Neural progenitor cell (in vitro differentiated cells): Measurements from ENCODE around the gene ZDHHC1. TPM values are rescaled to one million over a fixed set of nuclear protein-coding genes. Genes with fewer than 3 reads are reported as not detected.

Source experiments
- DNase-seq: peaks from one replicate; pipeline ENCODE4 v3.0.0-alpha.2; 2016; ENCODE audit warnings: low spot score
- H2AFZ ChIP-seq: fragments of 200-600 bp; sonication (generic); replicated peaks from 2 replicates; pipeline ENCODE4 v1.6.1; 2016; ENCODE audit warnings: antibody characterized with exemption
- H3F3A ChIP-seq: fragments of 200-600 bp; sonication (generic); 2 replicates; pipeline ENCODE4 v1.6.1; 2016; ENCODE audit warnings: antibody characterized with exemption, low read depth
- H3K27ac ChIP-seq: fragments of 200-600 bp; sonication (generic); 2 replicates; pipeline ENCODE4 v1.5.1; 2016; ENCODE audit warnings: mild to moderate bottlenecking
- H3K27me3 ChIP-seq: fragments of 200-600 bp; sonication (generic); 2 replicates; pipeline ENCODE4 v1.6.1; 2016; ENCODE audit warnings: mild to moderate bottlenecking, moderate library complexity
- H3K36me3 ChIP-seq: fragments of 200-600 bp; sonication (generic); 2 replicates; pipeline ENCODE4 v1.5.1; 2016
- H3K4me1 ChIP-seq: fragments of 200-600 bp; sonication (generic); 2 replicates; pipeline ENCODE4 v1.6.1; 2016; ENCODE audit warnings: mixed run types
- H3K4me2 ChIP-seq: fragments of 200-600 bp; sonication (generic); 2 replicates; pipeline ENCODE4 v1.6.1; 2016
- H3K4me3 ChIP-seq: fragments of 200-600 bp; sonication (generic); 2 replicates; pipeline ENCODE4 v1.5.1; 2016
- H3K79me2 ChIP-seq: fragments of 200-600 bp; sonication (generic); 2 replicates; pipeline ENCODE4 v1.6.1; 2016; ENCODE audit warnings: low read depth
- H3K9ac ChIP-seq: fragments of 200-600 bp; sonication (generic); 2 replicates; pipeline ENCODE4 v1.6.1; 2016
- H3K9me3 ChIP-seq: fragments of 200-600 bp; sonication (generic); 2 replicates; pipeline ENCODE4 v1.5.1; 2016; ENCODE audit warnings: low read depth
- H4K20me1 ChIP-seq: fragments of 200-600 bp; sonication (generic); 2 replicates; pipeline ENCODE4 v1.6.1; 2016; ENCODE audit warnings: low read depth
- H3K27ac Mint-ChIP-seq: 3 replicates; pipeline ENCODE4 v1.8.0; 2021; ENCODE audit warnings: mixed read lengths
- H3K27me3 Mint-ChIP-seq: 2 replicates; pipeline ENCODE4 v1.8.0; 2022; ENCODE audit warnings: low read depth, mild to moderate bottlenecking, inconsistent platforms, moderate library complexity, mixed read lengths; ENCODE audit not compliant: insufficient read depth
- H3K36me3 Mint-ChIP-seq: 3 replicates; pipeline ENCODE4 v1.8.0; 2021; ENCODE audit warnings: mixed read lengths
- H3K4me1 Mint-ChIP-seq: 3 replicates; pipeline ENCODE4 v1.8.0; 2021; ENCODE audit warnings: mixed read lengths
- H3K4me3 Mint-ChIP-seq: 3 replicates; pipeline ENCODE4 v1.8.0; 2021; ENCODE audit warnings: mild to moderate bottlenecking, moderate library complexity, mixed read lengths
- H3K9me3 Mint-ChIP-seq: 3 replicates; pipeline ENCODE4 v1.8.0; 2020; ENCODE audit warnings: mixed read lengths
- CTCF ChIP-seq: fragments of 200-600 bp; sonication (generic); IDR thresholded peaks from 2 replicates; pipeline ENCODE4 v1.5.1; 2017; ENCODE audit warnings: antibody characterized with exemption, mild to moderate bottlenecking
- EZH2 ChIP-seq: fragments of 200-600 bp; sonication (generic); IDR thresholded peaks from 2 replicates; pipeline ENCODE4 v1.6.1; 2017; ENCODE audit warnings: antibody characterized with exemption, mild to moderate bottlenecking, moderate library complexity
- EZH2phosphoT487 ChIP-seq: fragments of 200-600 bp; sonication (generic); IDR thresholded peaks from 2 replicates; pipeline ENCODE4 v1.6.1; 2017; ENCODE audit warnings: antibody characterized with exemption
- total RNA-seq: library from RNA; depleted of rRNA; stranded (reverse); fragments of >200 nt; gene quantifications from 2 replicates; pipeline ENCODE4 v1.2.3, GENCODE V29; 2015; ENCODE audit warnings: low replicate concordance

Gene ZDHHC1
- total RNA-seq, 1 donor from 2014 or later, result 1.5 TPM

GRCh38 chr16:67426950-67427349 is 10.7 kb upstream of the ZDHHC1 start:
- Histone ChIP-seq H3K27ac (no peak overlapping the region), H3K9ac (no peak overlapping the region), H4K20me1 (no peaks in the 10 kb centered on the region), H2AFZ (no peak overlapping the region), H3K9me3 (no peaks in the 10 kb centered on the region), H3K4me3 (no peak overlapping the region), H3K79me2 (no peaks in the 10 kb centered on the region), H3K27me3 (peaks cover 38% of the 10 kb centered on the region), H3K4me1 (peaks cover 33% of the 10 kb centered on the region), H3K36me3 (no peaks in the 10 kb centered on the region), H3F3A (peaks cover 12% of the 10 kb centered on the region), H3K4me2 (no peak overlapping the region)
- Mint-ChIP-seq H3K27ac (no peak overlapping the region), H3K27me3 (peaks cover 34% of the 10 kb centered on the region), H3K9me3 (no peaks in the 10 kb centered on the region), H3K4me1 (peaks cover 42% of the 10 kb centered on the region), H3K4me3 (no peak overlapping the region), H3K36me3 (no peaks in the 10 kb centered on the region)
- TF ChIP-seq EZH2 (no peak), EZH2phosphoT487 (no peak), CTCF (no peak)
- no peak for DNase-seq

- Histone ChIP-seq H3K4me1 (peaks cover 26% of the 10 kb centered on the region), H2AFZ (no peak overlapping the region), H3K27ac (no peak overlapping the region), H3K4me2 (no peak overlapping the region), H3K27me3 (peaks cover 29% of the 10 kb centered on the region), H3K4me3 (no peak overlapping the region), H3K36me3 (no peaks in the 10 kb centered on the region), H3K9me3 (no peaks in the 10 kb centered on the region), H4K20me1 (no peaks in the 10 kb centered on the region), H3F3A (peaks cover 5% of the 10 kb centered on the region), H3K79me2 (no peaks in the 10 kb centered on the region), H3K9ac (no peak overlapping the region)
- no peak overlapping the region for H3K4me3 Mint-ChIP-seq
- DNase-seq, result no peak
- no peak overlapping the region for H3K27ac Mint-ChIP-seq
- H3K9me3 Mint-ChIP-seq, result no peaks in the 10 kb centered on the region
- no peak for TF ChIP-seq EZH2
- TF ChIP-seq CTCF, result no peak
- TF ChIP-seq EZH2phosphoT487, result no peak
- no peaks in the 10 kb centered on the region for H3K36me3 Mint-ChIP-seq
- peaks cover 40% of the 10 kb centered on the region for H3K4me1 Mint-ChIP-seq
- peaks cover 29% of the 10 kb centered on the region for H3K27me3 Mint-ChIP-seq
These were observed 9.7 kb upstream of the ZDHHC1 start for GRCh38 chr16:67426022-67426421.

- H3K27me3 Mint-ChIP-seq, result peaks cover 31% of the 10 kb centered on the region
- Histone ChIP-seq H3F3A (peaks cover 5% of the 10 kb centered on the region), H3K4me3 (no peak overlapping the region), H3K36me3 (no peaks in the 10 kb centered on the region), H3K9me3 (no peaks in the 10 kb centered on the region), H3K9ac (no peak overlapping the region), H3K27me3 (peaks cover 25% of the 10 kb centered on the region), H2AFZ (no peak overlapping the region), H3K4me1 (peaks cover 22% of the 10 kb centered on the region), H3K4me2 (no peak overlapping the region), H3K79me2 (no peaks in the 10 kb centered on the region), H3K27ac (no peak overlapping the region), H4K20me1 (no peaks in the 10 kb centered on the region)
- no peaks in the 10 kb centered on the region for H3K36me3 Mint-ChIP-seq
- H3K9me3 Mint-ChIP-seq, result no peaks in the 10 kb centered on the region
- no peak for DNase-seq
- TF ChIP-seq EZH2, result no peak
- no peak for TF ChIP-seq CTCF
- TF ChIP-seq EZH2phosphoT487, result no peak
- no peak overlapping the region for H3K4me3 Mint-ChIP-seq
- no peak overlapping the region for H3K27ac Mint-ChIP-seq
- H3K4me1 Mint-ChIP-seq, result peaks cover 40% of the 10 kb centered on the region
These were observed 9.3 kb upstream of the ZDHHC1 start for GRCh38 chr16:67425580-67425979.
